ENCODE results near the gene UBE2J2.

The UBE2J2 gene

DNA sequence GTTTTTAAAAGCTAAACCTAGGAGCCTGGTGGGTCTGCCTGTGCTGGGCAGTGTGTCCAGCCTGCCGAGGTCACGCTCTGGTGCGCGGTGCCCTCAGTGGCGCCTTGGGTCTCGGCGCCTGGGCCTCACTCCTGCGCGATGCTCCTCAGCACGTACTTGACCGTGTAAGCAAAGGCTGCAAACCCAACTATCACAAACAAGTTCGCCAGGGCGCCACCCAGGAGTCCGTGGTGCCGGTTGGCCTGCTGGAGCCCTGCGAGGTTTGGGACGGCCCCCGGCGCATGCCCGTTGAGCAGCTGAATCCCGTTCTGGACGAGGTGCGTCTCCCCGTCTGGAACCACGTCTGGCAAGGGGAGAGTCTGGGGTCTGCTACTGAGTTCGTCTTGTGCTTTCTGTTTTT lies 18.6 kb downstream of the UBE2J2 start:
- no peak overlapping the region for H3K4me3 ChIP-seq (IDR thresholded peaks at IDR 0.05; ENCODE audit: insufficient read depth, low read depth, low read length)
- no peaks in the 10 kb centered on the region for H3K36me3 ChIP-seq (ENCODE audit: insufficient read depth)
- H2AFZ ChIP-seq (ENCODE audit: low read depth), result no peak overlapping the region
- H3K79me2 ChIP-seq (ENCODE audit: insufficient read depth, low read depth), result no peaks in the 10 kb centered on the region
- H3K4me2 ChIP-seq, result no peak overlapping the region
- H3K9ac ChIP-seq, result no peak overlapping the region
- TF ChIP-seq, protein P1, sequence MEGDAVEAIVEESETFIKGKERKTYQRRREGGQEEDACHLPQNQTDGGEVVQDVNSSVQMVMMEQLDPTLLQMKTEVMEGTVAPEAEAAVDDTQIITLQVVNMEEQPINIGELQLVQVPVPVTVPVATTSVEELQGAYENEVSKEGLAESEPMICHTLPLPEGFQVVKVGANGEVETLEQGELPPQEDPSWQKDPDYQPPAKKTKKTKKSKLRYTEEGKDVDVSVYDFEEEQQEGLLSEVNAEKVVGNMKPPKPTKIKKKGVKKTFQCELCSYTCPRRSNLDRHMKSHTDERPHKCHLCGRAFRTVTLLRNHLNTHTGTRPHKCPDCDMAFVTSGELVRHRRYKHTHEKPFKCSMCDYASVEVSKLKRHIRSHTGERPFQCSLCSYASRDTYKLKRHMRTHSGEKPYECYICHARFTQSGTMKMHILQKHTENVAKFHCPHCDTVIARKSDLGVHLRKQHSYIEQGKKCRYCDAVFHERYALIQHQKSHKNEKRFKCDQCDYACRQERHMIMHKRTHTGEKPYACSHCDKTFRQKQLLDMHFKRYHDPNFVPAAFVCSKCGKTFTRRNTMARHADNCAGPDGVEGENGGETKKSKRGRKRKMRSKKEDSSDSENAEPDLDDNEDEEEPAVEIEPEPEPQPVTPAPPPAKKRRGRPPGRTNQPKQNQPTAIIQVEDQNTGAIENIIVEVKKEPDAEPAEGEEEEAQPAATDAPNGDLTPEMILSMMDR (conservative IDR thresholded peaks at IDR 0.05; ENCODE audit: low read depth, low read length), result no peak
- no peaks in the 10 kb centered on the region for H4K20me1 ChIP-seq (ENCODE audit: insufficient read depth)
- H3K27ac ChIP-seq, result no peak overlapping the region
- H3K4me1 ChIP-seq (ENCODE audit: low read depth, poor library complexity, severe bottlenecking), result no peaks in the 10 kb centered on the region
- no peaks in the 10 kb centered on the region for H3K27me3 ChIP-seq (ENCODE audit: insufficient read depth, low read depth)

- Histone ChIP-seq H3K36me3 (ENCODE audit: insufficient read depth) (no peaks in the 10 kb centered on the region), H3K27me3 (ENCODE audit: insufficient read depth, low read depth) (no peaks in the 10 kb centered on the region)
These were observed 19.0 kb downstream of the UBE2J2 start for GRCh38 chr1:1254667-1254998.

GRCh38 chr1:1253972-1254666 lies 19.5 kb downstream of the UBE2J2 start:
- TF ChIP-seq, protein P1 (conservative IDR thresholded peaks at IDR 0.05; ENCODE audit: low read depth, low read length), result no peak
- no peak overlapping the region for H2AFZ ChIP-seq (ENCODE audit: low read depth)
- no peak overlapping the region for H3K4me2 ChIP-seq
- no peaks in the 10 kb centered on the region for H3K79me2 ChIP-seq (ENCODE audit: insufficient read depth, low read depth)
- H3K4me3 ChIP-seq (IDR thresholded peaks at IDR 0.05; ENCODE audit: insufficient read depth, low read depth, low read length), result no peak overlapping the region
- no peak overlapping the region for H3K27ac ChIP-seq
- no peaks in the 10 kb centered on the region for H3K27me3 ChIP-seq (ENCODE audit: insufficient read depth, low read depth)
- no peaks in the 10 kb centered on the region for H3K4me1 ChIP-seq (ENCODE audit: low read depth, poor library complexity, severe bottlenecking)
- H3K9ac ChIP-seq, result no peak overlapping the region
- no peaks in the 10 kb centered on the region for H3K36me3 ChIP-seq (ENCODE audit: insufficient read depth)
- no peaks in the 10 kb centered on the region for H4K20me1 ChIP-seq (ENCODE audit: insufficient read depth)

More at GRCh38 chr1:1254667-1254998, 19.0 kb downstream of the UBE2J2 start:
- Histone ChIP-seq H3K4me3 (IDR thresholded peaks at IDR 0.05; ENCODE audit: insufficient read depth, low read depth, low read length) (no peak overlapping the region), H3K4me2 (no peak overlapping the region), H2AFZ (ENCODE audit: low read depth) (no peak overlapping the region), H3K9ac (no peak overlapping the region), H4K20me1 (ENCODE audit: insufficient read depth) (no peaks in the 10 kb centered on the region), H3K27ac (no peak overlapping the region), H3K4me1 (ENCODE audit: low read depth, poor library complexity, severe bottlenecking) (no peaks in the 10 kb centered on the region), H3K79me2 (ENCODE audit: insufficient read depth, low read depth) (no peaks in the 10 kb centered on the region)
- TF ChIP-seq, protein P1 (conservative IDR thresholded peaks at IDR 0.05; ENCODE audit: low read depth, low read length), result no peak

DNA sequence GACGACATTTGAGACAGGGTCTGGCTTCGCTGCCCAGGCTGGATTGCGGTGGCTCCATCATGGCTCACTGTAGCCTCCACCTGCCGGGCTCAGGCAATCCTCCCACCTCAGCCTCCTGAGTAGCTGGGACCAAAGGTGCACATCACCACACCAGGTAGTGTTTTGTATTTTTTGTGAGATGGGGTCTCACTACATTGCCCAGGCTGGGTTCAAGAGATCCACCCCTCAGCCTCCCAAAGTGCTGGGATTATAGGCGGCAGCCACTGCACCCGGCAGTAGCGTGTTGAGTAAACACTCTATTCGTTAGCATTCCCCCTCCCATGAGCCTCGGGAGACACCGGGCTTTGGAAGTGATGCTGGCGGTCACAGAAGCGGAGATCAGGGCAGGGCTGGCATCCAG lies 20.3 kb downstream of the UBE2J2 start:
- TF ChIP-seq, protein P1 (conservative IDR thresholded peaks at IDR 0.05; ENCODE audit: low read depth, low read length), result no peak
- Histone ChIP-seq H3K9ac (no peak overlapping the region), H3K79me2 (ENCODE audit: insufficient read depth, low read depth) (no peaks in the 10 kb centered on the region), H3K36me3 (ENCODE audit: insufficient read depth) (no peaks in the 10 kb centered on the region), H3K27me3 (ENCODE audit: insufficient read depth, low read depth) (no peaks in the 10 kb centered on the region), H3K4me3 (IDR thresholded peaks at IDR 0.05; ENCODE audit: insufficient read depth, low read depth, low read length) (no peak overlapping the region), H4K20me1 (ENCODE audit: insufficient read depth) (no peaks in the 10 kb centered on the region), H3K4me1 (ENCODE audit: low read depth, poor library complexity, severe bottlenecking) (no peaks in the 10 kb centered on the region), H2AFZ (ENCODE audit: low read depth) (no peak overlapping the region), H3K4me2 (no peak overlapping the region), H3K27ac (no peak overlapping the region)
